IMR-90 (cell line): Measurements from ENCODE around the gene PEX26. TPM values are rescaled to one million over a fixed set of nuclear protein-coding genes. Genes with fewer than 3 reads are reported as not detected.

Source experiments
- ATAC-seq: fragments of 200-7000 bp; cut with Tn5 transposase; 2 replicates; pipeline ENCODE4 v1.9.1; 2020; ENCODE audit warnings: low read depth, mild to moderate bottlenecking, moderate library complexity
- BruUV-seq: library from RNA; stranded (reverse); fragments of 400-500 nt; replicated peaks from 2 replicates; lab custom pipeline; 2021; lab: Mats Ljungman, UMichigan
- CTCF ChIA-PET: fragments of 300-600 bp; formaldehyde crosslinking; extraction: SDS; loops from one replicate; lab custom pipeline; 2021; ENCODE audit warnings: antibody characterized with exemption; lab: Yijun Ruan, JAX
- POLR2A ChIA-PET: fragments of 300-600 bp; sonication (Branson Sonifier 250); formaldehyde crosslinking; loops from one replicate; lab custom pipeline; 2022; ENCODE audit warnings: antibody characterized with exemption; ENCODE audit not compliant: unreplicated experiment; lab: Charles Lee
- DNase-seq: peaks from one replicate; pipeline ENCODE4 v3.0.0; 2013
- H2AFZ ChIP-seq: replicated peaks from 2 replicates; pipeline ENCODE3; 2013; ENCODE audit warnings: low read length, mild to moderate bottlenecking; ENCODE audit not compliant: poor library complexity
- H2AK5ac ChIP-seq: 2 replicates; pipeline ENCODE4 v1.6.1; 2013; ENCODE audit warnings: low read depth, low read length, inconsistent platforms
- H2AK9ac ChIP-seq: replicated peaks from 2 replicates; pipeline ENCODE3; 2013; ENCODE audit warnings: mild to moderate bottlenecking, low read depth, low read length, moderate library complexity; ENCODE audit not compliant: poor library complexity
- H2BK120ac ChIP-seq: 2 replicates; pipeline ENCODE4 v1.6.1; 2013; ENCODE audit warnings: low read depth, low read length, inconsistent platforms
- H2BK15ac ChIP-seq: 3 replicates; pipeline ENCODE4 v1.6.1; 2013; ENCODE audit warnings: low read depth, low read length, inconsistent platforms
- H2BK20ac ChIP-seq: 2 replicates; pipeline ENCODE4 v1.6.1; 2013; ENCODE audit warnings: low read depth, mild to moderate bottlenecking, inconsistent platforms, low read length, moderate library complexity
- H2BK5ac ChIP-seq: 2 replicates; pipeline ENCODE4 v1.6.1; 2013; ENCODE audit warnings: mild to moderate bottlenecking, low read depth, low read length, inconsistent platforms; ENCODE audit not compliant: poor library complexity, severe bottlenecking
- H3K14ac ChIP-seq: replicated peaks from 2 replicates; pipeline ENCODE4 v1.6.1; 2013; ENCODE audit warnings: low read depth, low read length, inconsistent platforms
- H3K18ac ChIP-seq: 2 replicates; pipeline ENCODE4 v1.6.1; 2013; ENCODE audit warnings: low read depth, low read length, control low read depth
- H3K23ac ChIP-seq: 2 replicates; pipeline ENCODE4 v1.6.1; 2013; ENCODE audit warnings: low read depth, low read length, inconsistent platforms
- H3K27ac ChIP-seq: 2 replicates; pipeline ENCODE4 v1.5.1; 2013; ENCODE audit warnings: mild to moderate bottlenecking, control low read depth, low read length; ENCODE audit not compliant: insufficient read depth
- H3K27me3 ChIP-seq: 2 replicates; pipeline ENCODE4 v1.6.1; 2013; ENCODE audit warnings: low read length; ENCODE audit not compliant: control insufficient read depth, insufficient read depth
- H3K36me3 ChIP-seq: 2 replicates; pipeline ENCODE4 v1.6.1; 2013; ENCODE audit warnings: low read length, mixed read lengths; ENCODE audit not compliant: control insufficient read depth, insufficient read depth
- H3K4ac ChIP-seq: 2 replicates; pipeline ENCODE4 v1.6.1; 2013; ENCODE audit warnings: low read depth, low read length, inconsistent platforms
- H3K4me1 ChIP-seq: 2 replicates; pipeline ENCODE4 v1.6.1; 2013; ENCODE audit warnings: low read length, mixed read lengths; ENCODE audit not compliant: control insufficient read depth, insufficient read depth
- H3K4me2 ChIP-seq: 2 replicates; pipeline ENCODE4 v1.6.1; 2013; ENCODE audit warnings: low read depth, mild to moderate bottlenecking, control low read depth, low read length, moderate library complexity
- H3K4me3 ChIP-seq: 2 replicates; pipeline ENCODE4 v1.5.1; 2013; ENCODE audit warnings: low read depth, mild to moderate bottlenecking, control low read depth, low read length, moderate library complexity; ENCODE audit not compliant: insufficient read depth
- H3K56ac ChIP-seq: 2 replicates; pipeline ENCODE4 v1.6.1; 2013; ENCODE audit warnings: low read length, inconsistent platforms; ENCODE audit not compliant: insufficient read depth; ENCODE audit errors: extremely low read depth
- H3K79me1 ChIP-seq, 2 experiments: 2 replicates each; pipeline ENCODE4 v1.6.1; 2013; ENCODE audit warnings: low read length in 2 of 2, inconsistent platforms in 1 of 2, low read depth in 1 of 2
- H3K9ac ChIP-seq: 2 replicates; pipeline ENCODE4 v1.6.1; 2013; ENCODE audit warnings: low read depth, low read length, control low read depth
- H3K9me1 ChIP-seq: 2 replicates; pipeline ENCODE4 v1.6.1; 2013; ENCODE audit warnings: low read length, inconsistent platforms; ENCODE audit not compliant: insufficient read depth
- H3K9me3 ChIP-seq: 2 replicates; pipeline ENCODE4 v1.6.1; 2013; ENCODE audit warnings: low read length; ENCODE audit not compliant: control insufficient read depth, insufficient read depth
- H4K20me1 ChIP-seq: 2 replicates; pipeline ENCODE4 v1.6.1; 2013; ENCODE audit warnings: low read length, inconsistent platforms; ENCODE audit not compliant: insufficient read depth
- H4K5ac ChIP-seq: 2 replicates; pipeline ENCODE4 v1.6.1; 2013; ENCODE audit warnings: mild to moderate bottlenecking, low read depth, low read length, control low read depth
- H4K8ac ChIP-seq, 2 experiments: 2 replicates each; pipeline ENCODE4 v1.6.1; 2013; ENCODE audit warnings: low read depth in 2 of 2, low read length in 2 of 2, control low read depth in 1 of 2, inconsistent platforms in 1 of 2
- H4K91ac ChIP-seq: 2 replicates; pipeline ENCODE4 v1.6.1; 2013; ENCODE audit warnings: low read depth, low read length, inconsistent platforms; ENCODE audit not compliant: insufficient read depth
- CEBPB ChIP-seq: IDR thresholded peaks from 2 replicates; pipeline ENCODE4 v1.6.1; 2012; ENCODE audit warnings: low read depth, low read length, improper control_type of control experiment
- CHD1 ChIP-seq: IDR thresholded peaks from 2 replicates; pipeline ENCODE4 v1.6.1; 2012; ENCODE audit warnings: low read depth, low read length, improper control_type of control experiment
- FOS ChIP-seq: fragments of 150-350 bp; IDR thresholded peaks from 2 replicates; pipeline ENCODE4 v1.6.1; 2016; ENCODE audit warnings: low read depth, low read length
- MAFK ChIP-seq: IDR thresholded peaks from 2 replicates; pipeline ENCODE4 v1.6.1; 2012; ENCODE audit warnings: low read depth, low read length, improper control_type of control experiment
- MAZ ChIP-seq: IDR thresholded peaks from 2 replicates; pipeline ENCODE4 v1.6.1; 2012; ENCODE audit warnings: low read depth, mild to moderate bottlenecking, low read length, improper control_type of control experiment, moderate library complexity, borderline replicate concordance
- MXI1 ChIP-seq: IDR thresholded peaks from 2 replicates; pipeline ENCODE4 v1.6.1; 2012; ENCODE audit warnings: low read depth, mild to moderate bottlenecking, low read length, moderate library complexity, borderline replicate concordance
- POLR2A ChIP-seq: IDR thresholded peaks from 2 replicates; pipeline ENCODE4 v1.6.1; 2012; ENCODE audit warnings: mild to moderate bottlenecking, low read depth, low read length
- RAD21 ChIP-seq: IDR thresholded peaks from 2 replicates; pipeline ENCODE4 v1.6.1; 2012; ENCODE audit warnings: low read length, improper control_type of control experiment
- RFX5 ChIP-seq: IDR thresholded peaks from 2 replicates; pipeline ENCODE4 v1.8.0; 2012; ENCODE audit warnings: low read depth, mild to moderate bottlenecking, low read length, moderate library complexity
- SMC3 ChIP-seq: fragments of 150-350 bp; IDR thresholded peaks from 2 replicates; pipeline ENCODE4 v1.6.1; 2016; ENCODE audit warnings: low read depth, mild to moderate bottlenecking, antibody characterized with exemption, low read length, moderate library complexity
- WGBS, 2 experiments: methylation state at CpG; one replicate each; pipeline versions ENCODE4 v1.1.5 to v1.1.7; 2013; ENCODE audit warnings: missing lambda C conversion rate in 2 of 2; ENCODE audit not compliant: insufficient read length in 1 of 2; ENCODE audit errors: extremely low coverage in 2 of 2; 5-methylcytosine and 5-hydroxymethylcytosine counted together
- dilution Hi-C: fragments of 300-500 bp; cut with HindIII; formaldehyde crosslinking; loops from one replicate; pipeline ENCODE4 v1.14.3; 2018; ENCODE audit warnings: low sequenced_read_pairs; ENCODE audit not compliant: unreplicated experiment
- in situ Hi-C: fragments of 300-500 bp; cut with MboI; formaldehyde crosslinking; loops from 3 replicates; pipeline ENCODE4 v1.14.3; 2019; ENCODE audit warnings: low sequenced_read_pairs, inconsistent platforms, mixed read lengths
- intact Hi-C: fragments of 100-400 bp; cut with micrococcal nuclease; formaldehyde crosslinking; loops from 2 replicates; pipeline ENCODE4 v1.10.0; 2022
- polyA plus RNA-seq, 3 experiments: library from polyadenylated mRNA; depleted of rRNA; stranded (reverse); fragments of >200 nt; gene quantifications; 2 replicates each; pipeline ENCODE4 v1.2.3, GENCODE V29; 2012; ENCODE audit warnings: low replicate concordance in 1 of 3
- total RNA-seq: library from RNA; depleted of rRNA; stranded (reverse); fragments of >200 nt; gene quantifications from 2 replicates; pipeline ENCODE4 v1.2.3, GENCODE V29; 2012
- TF ChIP-seq, protein P1 (sequence below): fragments of 150-350 bp; IDR thresholded peaks from 2 replicates; pipeline ENCODE4 v1.6.1; 2017; ENCODE audit warnings: mild to moderate bottlenecking, antibody characterized with exemption, low read length, low read depth
- TF ChIP-seq, protein P2 (sequence below): conservative IDR thresholded peaks from 2 replicates; pipeline ENCODE4 v1.5.1; 2012; ENCODE audit warnings: mild to moderate bottlenecking, low read depth, low read length, improper control_type of control experiment

Gene PEX26
- total and polyA plus RNA-seq, 2 of the 4 experiments (the other 2 are of a cell fraction): 12.2 to 18.5 TPM

DNA sequence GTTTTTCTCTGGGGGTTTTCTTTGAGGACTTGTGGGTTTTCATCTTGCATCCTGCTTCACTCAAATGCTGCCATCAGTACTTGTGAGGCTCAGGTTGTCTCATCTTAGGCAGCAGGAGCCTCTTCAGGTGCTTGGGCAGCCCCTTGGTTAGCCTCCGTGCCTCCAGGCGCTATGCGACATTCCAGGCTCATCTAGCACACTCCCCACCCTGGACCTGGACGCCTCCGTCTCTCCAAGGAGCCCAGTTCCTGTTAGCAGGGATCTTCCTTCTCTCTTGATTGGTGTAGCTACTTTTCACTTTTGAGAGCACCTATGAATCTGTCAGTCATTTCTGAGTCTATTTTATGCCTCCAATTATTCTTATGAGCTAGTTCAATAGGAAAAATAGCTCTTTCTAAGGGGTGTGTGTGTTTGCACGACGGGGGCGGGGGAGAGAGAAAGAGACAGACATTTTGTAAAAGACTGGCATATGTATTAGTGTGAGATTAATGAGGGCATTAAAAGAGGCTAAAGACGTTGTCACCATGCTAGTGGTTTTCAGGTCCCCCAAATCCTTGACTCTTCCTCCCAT lies 40.6 kb downstream of the PEX26 start:
- intact Hi-C loops (no loop called here), dilution Hi-C loops (no loop called here), in situ Hi-C loops (no loop called here)
- Histone ChIP-seq H4K20me1 (no peaks in the 10 kb centered on the region), H3K23ac (no peak overlapping the region), H2BK15ac (no peak overlapping the region), H3K79me1 (no peaks in the 10 kb centered on the region), H2BK5ac (no peak overlapping the region), H2BK120ac (no peak overlapping the region), H3K27ac (no peak overlapping the region), H3K27me3 (no peaks in the 10 kb centered on the region), H3K9me3 (no peaks in the 10 kb centered on the region), H3K4ac (no peak overlapping the region), H4K5ac (no peak overlapping the region), H3K56ac (no peak overlapping the region), H3K36me3 (no peaks in the 10 kb centered on the region), H2AFZ (no peak overlapping the region), H2AK5ac (no peak overlapping the region), H4K91ac (no peak overlapping the region), H3K18ac (no peak overlapping the region), H2AK9ac (no peak overlapping the region), H3K9ac (no peak overlapping the region), H3K9me1 (peaks cover 4% of the 10 kb centered on the region), H4K8ac (no peak overlapping the region), H3K4me2 (no peak overlapping the region), H3K14ac (no peak overlapping the region), H3K4me1 (no peaks in the 10 kb centered on the region), H2BK20ac (no peak overlapping the region), H3K4me3 (no peak overlapping the region)
- ATAC-seq (no peak), DNase-seq (no peak)
- no TSS peak for BruUV-seq
- ChIA-PET POLR2A (no interaction called here), CTCF (no interaction called here)
- WGBS, 2 experiments: 91% methylated on average over 6 of the region's 9 CpGs; no CpG with 5 or more reads in 1 of the 2 experiments
- TF ChIP-seq, protein P1, sequence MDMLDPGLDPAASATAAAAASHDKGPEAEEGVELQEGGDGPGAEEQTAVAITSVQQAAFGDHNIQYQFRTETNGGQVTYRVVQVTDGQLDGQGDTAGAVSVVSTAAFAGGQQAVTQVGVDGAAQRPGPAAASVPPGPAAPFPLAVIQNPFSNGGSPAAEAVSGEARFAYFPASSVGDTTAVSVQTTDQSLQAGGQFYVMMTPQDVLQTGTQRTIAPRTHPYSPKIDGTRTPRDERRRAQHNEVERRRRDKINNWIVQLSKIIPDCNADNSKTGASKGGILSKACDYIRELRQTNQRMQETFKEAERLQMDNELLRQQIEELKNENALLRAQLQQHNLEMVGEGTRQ: no peak
- no peak for TF ChIP-seq CHD1
- no peak for TF ChIP-seq CEBPB
- TF ChIP-seq, protein P2, sequence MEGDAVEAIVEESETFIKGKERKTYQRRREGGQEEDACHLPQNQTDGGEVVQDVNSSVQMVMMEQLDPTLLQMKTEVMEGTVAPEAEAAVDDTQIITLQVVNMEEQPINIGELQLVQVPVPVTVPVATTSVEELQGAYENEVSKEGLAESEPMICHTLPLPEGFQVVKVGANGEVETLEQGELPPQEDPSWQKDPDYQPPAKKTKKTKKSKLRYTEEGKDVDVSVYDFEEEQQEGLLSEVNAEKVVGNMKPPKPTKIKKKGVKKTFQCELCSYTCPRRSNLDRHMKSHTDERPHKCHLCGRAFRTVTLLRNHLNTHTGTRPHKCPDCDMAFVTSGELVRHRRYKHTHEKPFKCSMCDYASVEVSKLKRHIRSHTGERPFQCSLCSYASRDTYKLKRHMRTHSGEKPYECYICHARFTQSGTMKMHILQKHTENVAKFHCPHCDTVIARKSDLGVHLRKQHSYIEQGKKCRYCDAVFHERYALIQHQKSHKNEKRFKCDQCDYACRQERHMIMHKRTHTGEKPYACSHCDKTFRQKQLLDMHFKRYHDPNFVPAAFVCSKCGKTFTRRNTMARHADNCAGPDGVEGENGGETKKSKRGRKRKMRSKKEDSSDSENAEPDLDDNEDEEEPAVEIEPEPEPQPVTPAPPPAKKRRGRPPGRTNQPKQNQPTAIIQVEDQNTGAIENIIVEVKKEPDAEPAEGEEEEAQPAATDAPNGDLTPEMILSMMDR: no peak
- no peak for TF ChIP-seq MAFK
- TF ChIP-seq MXI1: no peak
- no peak for TF ChIP-seq POLR2A
- TF ChIP-seq SMC3: no peak
- no peak for TF ChIP-seq RFX5
- TF ChIP-seq RAD21: no peak
- TF ChIP-seq FOS: no peak
- TF ChIP-seq MAZ: no peak
